Epithelial cell of proximal tubule (primary cell): ENCODE data around the gene MAML3. TPM values are rescaled to one million over a fixed set of nuclear protein-coding genes. Genes with fewer than 3 reads are reported as not detected.

Source experiments
- DNase-seq: peaks from one replicate; pipeline ENCODE4 v3.0.0-alpha.2; 2011; ENCODE audit warnings: low read depth
- H3K4me3 ChIP-seq: 2 replicates; pipeline ENCODE4 v1.5.1; 2011; ENCODE audit warnings: low read depth, mild to moderate bottlenecking, low read length
- total RNA-seq: library from RNA; depleted of rRNA; stranded (reverse); fragments of >200 nt; gene quantifications from 2 replicates; pipeline ENCODE4 v1.2.3, GENCODE V29; 2015
- TF ChIP-seq, protein P1 (sequence below): conservative IDR thresholded peaks from 2 replicates; pipeline ENCODE4 v1.5.1; 2012; ENCODE audit warnings: low read depth, mild to moderate bottlenecking, low read length

The MAML3 gene
- total RNA-seq, 1 donor from 2014 or later = 1.2 TPM

- TF ChIP-seq, protein P1, sequence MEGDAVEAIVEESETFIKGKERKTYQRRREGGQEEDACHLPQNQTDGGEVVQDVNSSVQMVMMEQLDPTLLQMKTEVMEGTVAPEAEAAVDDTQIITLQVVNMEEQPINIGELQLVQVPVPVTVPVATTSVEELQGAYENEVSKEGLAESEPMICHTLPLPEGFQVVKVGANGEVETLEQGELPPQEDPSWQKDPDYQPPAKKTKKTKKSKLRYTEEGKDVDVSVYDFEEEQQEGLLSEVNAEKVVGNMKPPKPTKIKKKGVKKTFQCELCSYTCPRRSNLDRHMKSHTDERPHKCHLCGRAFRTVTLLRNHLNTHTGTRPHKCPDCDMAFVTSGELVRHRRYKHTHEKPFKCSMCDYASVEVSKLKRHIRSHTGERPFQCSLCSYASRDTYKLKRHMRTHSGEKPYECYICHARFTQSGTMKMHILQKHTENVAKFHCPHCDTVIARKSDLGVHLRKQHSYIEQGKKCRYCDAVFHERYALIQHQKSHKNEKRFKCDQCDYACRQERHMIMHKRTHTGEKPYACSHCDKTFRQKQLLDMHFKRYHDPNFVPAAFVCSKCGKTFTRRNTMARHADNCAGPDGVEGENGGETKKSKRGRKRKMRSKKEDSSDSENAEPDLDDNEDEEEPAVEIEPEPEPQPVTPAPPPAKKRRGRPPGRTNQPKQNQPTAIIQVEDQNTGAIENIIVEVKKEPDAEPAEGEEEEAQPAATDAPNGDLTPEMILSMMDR = no peak
- DNase-seq = no peak
Observed at GRCh38 chr4:139753686-139754085, 400.3 kb downstream of the MAML3 start.

GRCh38 chr4:139749835-139750498, 404.0 kb downstream of the MAML3 start:
- DNase-seq = no peak
- no peak overlapping the region for H3K4me3 ChIP-seq
- TF ChIP-seq, protein P1 = no peak

More at GRCh38 chr4:139753686-139754085, 400.3 kb downstream of the MAML3 start:
- no peak overlapping the region for H3K4me3 ChIP-seq

DNA sequence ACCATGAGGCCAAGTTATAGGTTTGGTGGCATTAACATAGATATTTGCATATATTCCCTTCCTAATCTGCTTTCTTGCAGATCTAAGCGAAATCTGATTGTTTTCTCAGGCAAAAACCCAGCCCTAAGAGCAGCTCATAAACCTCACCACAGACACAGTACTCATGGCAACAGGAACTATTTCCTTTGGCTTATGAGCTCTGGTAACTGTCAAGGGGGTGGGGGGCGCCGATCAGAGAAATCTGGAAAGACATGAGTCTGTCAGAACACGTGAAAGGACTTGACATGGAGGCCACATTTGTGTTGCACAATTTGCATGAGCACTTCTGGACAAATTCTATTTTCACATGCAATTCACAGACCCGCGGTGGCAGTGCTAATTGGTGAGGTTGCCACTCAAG, 404.6 kb downstream of the MAML3 start:
- H3K4me3 ChIP-seq = no peak overlapping the region
- TF ChIP-seq, protein P1 = no peak
- DNase-seq = no peak

DNA sequence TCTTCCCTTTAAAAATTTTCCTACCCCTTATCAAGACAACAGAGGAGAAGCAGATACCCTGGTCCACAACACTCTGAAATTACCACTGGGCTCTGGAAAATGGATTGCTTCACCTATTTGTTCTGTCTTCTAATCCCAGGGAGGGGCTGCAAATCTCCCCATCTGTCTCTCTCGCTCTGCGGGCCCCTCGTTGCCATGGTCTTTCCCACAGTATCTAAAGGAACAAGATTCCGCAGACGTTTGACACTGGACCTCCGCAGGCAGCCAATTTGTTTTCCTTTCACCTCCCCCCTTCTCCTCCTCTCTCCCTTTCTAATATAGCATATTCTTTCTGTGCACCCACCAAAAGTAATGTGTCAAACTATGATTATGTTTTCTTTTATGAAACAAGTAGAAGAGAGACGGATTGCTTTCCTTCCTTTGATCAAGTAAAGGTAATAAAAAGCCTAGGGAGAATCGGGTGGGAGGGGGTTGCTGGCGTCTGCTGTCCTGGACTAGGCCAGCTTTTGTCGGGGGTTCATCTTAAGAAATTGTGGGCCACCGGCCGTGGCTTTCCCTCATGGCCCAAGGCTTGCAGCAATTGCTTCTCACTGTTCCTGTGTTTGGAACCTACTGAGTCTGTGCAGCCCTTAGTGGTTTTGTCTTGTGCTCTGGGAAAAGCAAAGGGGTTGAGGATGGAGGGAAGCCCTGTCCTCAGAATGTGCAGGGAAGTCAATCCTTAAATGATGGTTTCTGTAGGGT, 407.4 kb downstream of the MAML3 start:
- no peak for DNase-seq
- TF ChIP-seq, protein P1 = no peak
- no peak overlapping the region for H3K4me3 ChIP-seq

- no peak for DNase-seq
- TF ChIP-seq, protein P1 = no peak
- H3K4me3 ChIP-seq = no peak overlapping the region
Observed at GRCh38 chr4:139745111-139745639, 408.8 kb downstream of the MAML3 start.

- H3K4me3 ChIP-seq = no peak overlapping the region
- no peak for DNase-seq
- TF ChIP-seq, protein P1 = no peak
Observed at GRCh38 chr4:139744232-139744631, 409.8 kb downstream of the MAML3 start.

DNA sequence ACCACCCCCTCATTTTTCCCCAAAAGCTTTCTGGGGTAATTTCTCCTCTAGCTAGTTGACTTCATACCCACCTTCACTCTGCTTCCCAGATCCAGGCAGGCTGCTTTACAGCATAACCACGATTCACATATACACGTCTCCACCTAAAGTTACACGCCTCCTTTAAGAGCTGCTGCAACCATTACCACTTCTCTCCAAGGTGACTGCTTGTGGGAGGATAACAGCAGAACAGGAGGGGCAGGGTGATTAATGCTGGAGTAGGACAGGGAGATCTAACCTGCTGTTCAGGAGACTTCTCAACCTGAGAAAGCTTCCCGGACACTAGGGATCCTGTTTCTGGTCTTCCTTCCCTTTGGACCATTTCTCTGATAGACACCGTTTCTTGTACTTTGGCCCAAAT, 411.0 kb downstream of the MAML3 start:
- H3K4me3 ChIP-seq = no peak overlapping the region
- TF ChIP-seq, protein P1 = no peak
- DNase-seq = no peak
